Pulmonary artery endothelial cell (primary cell): ENCODE measurements around the gene RAB11FIP5. TPM values are rescaled to one million over a fixed set of nuclear protein-coding genes. Genes with fewer than 3 reads are reported as not detected.
"Not testable (repeated sequence)": the region's sequence is repeated elsewhere in the genome, so short reads cannot be mapped to it uniquely, and the experiment has no call there.

Experiments
- DNase-seq: peaks from one replicate; pipeline ENCODE4 v3.0.0-alpha.2; 2011; ENCODE audit warnings: low read depth, low spot score
- total RNA-seq: library from RNA; depleted of rRNA; stranded (reverse); fragments of >200 nt; gene quantifications from 2 replicates; pipeline ENCODE4 v1.2.3, GENCODE V29; 2014

The RAB11FIP5 gene
- total RNA-seq, 1 donor from 2014 or later = 47.2 TPM

- no peak for DNase-seq
These were observed 42.7 kb downstream of the RAB11FIP5 start for GRCh38 chr2:73069855-73070642.

GRCh38 chr2:73069041-73069854, 43.5 kb downstream of the RAB11FIP5 start:
- no peak for DNase-seq

DNA sequence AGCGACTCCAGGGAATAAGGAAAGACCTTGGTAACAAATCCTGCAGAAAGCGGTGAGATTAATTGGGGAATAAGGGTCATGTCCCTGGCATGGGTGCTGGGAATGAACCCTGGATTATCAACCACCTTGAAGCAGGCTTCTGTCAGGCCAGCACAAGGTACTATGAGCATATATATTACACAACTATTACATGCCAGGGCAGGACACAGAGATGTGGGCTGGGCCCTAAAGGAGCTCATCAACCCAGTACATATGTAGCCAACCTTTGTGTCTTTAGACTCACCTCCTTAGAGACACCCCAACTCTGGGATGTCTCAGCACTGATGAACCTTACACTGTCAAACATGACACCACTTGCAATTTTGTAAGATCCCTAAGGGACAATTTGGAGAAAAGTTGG, 44.6 kb downstream of the RAB11FIP5 start:
- no peak for DNase-seq

DNA sequence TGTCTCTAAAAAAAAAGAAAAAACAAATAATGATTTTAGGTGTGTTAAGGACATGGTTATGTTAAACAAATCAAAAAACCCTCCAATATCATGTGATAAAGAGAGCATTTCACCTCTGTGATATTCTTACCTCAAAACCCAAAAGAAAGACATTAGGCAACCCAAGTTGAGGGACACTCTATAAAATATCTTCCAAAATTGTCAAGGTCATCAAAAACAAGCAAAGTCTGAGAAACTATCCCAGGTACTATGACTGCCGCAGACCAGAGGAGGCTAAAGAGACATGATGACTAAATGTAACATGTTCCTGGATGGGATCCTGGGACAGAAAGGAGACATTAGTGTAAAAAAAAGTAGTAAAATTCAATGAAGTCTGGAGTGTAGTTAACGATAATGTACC, 45.7 kb downstream of the RAB11FIP5 start:
- DNase-seq = no peak

DNA sequence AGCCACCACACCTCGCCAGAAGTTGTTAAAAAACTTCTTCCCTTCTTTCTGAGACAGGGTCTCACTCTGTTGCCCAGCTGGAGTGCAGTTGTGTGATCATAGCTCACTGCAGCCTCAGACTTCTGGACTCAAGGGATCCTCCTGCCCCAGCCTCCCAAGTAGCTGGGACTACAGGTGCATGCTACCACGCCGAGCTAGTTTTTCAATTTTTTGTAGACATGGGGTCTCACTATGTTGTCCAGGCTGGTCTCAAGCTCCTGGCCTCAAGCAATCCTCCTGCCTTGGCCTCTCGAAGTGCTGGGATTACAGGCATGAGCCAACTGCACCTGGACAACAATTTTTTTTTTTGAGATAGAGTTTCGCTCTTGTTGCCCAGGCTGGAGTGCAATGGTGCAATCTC, 47.7 kb downstream of the RAB11FIP5 start:
- not testable (repeated sequence) for DNase-seq

GRCh38 chr2:73063909-73064875, 48.6 kb downstream of the RAB11FIP5 start:
- DNase-seq = peak; percentile 33

- DNase-seq = no peak
These were observed 49.3 kb downstream of the RAB11FIP5 start for GRCh38 chr2:73063472-73063871.

DNA sequence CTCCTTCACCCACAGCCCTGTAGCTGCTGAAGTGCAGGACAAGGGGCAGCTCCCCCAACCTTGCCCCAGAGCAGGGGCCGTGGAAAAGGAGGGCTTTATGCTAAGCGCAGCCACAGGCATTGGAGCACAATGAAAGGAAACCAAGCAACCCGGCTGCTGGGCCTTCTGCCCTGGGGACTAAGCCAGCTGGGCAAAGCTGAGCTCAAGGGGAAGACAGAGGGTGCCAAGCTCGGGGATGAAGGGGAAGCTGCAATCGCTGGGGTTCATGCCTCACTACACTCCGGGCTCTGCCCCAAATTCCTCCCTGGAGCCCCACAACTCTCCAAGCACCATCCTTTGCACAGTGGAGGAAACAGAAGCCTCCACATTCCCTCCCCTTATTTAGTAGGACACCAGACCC, 53.6 kb downstream of the RAB11FIP5 start:
- DNase-seq = no peak

- no peak for DNase-seq
These were observed 57.8 kb downstream of the RAB11FIP5 start for GRCh38 chr2:73054980-73055379.

DNA sequence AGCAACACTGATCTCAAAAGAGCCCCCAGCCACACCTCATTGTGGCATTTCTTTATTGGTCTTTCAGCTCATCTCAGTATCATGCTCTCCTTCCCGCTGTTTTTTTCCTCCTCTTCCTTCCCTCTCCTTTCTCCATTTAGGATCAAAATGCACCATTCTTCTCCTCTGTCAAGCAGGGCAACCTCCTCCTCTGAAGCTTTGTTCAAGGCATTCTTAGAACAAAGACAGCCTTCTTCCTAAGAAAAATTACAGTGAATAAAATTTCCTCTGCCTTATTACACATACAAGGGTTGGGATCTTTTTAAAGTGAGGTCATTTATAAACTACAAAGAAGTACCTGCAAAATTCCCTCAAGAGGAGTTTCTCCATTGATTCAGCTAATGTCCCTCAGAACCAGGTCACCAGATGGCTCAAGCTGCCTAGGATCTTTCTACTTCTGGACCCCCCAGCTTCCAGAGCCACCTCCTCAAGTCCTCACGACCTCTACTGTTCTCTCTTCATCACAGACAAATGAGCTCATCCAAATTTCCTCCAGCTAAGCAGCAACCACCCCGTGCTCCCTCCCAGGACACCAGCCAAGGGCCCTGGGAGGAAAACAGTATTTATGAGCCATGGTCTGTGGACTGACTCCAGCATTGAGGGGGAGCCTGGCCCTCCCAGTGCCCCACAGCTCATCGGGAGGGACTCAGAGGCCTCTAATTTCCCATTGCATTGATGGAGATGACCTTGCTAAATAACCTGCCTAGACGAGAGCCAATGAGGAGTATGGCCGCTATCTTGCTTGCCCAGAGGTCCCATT, 59.2 kb downstream of the RAB11FIP5 start:
- no peak for DNase-seq

DNA sequence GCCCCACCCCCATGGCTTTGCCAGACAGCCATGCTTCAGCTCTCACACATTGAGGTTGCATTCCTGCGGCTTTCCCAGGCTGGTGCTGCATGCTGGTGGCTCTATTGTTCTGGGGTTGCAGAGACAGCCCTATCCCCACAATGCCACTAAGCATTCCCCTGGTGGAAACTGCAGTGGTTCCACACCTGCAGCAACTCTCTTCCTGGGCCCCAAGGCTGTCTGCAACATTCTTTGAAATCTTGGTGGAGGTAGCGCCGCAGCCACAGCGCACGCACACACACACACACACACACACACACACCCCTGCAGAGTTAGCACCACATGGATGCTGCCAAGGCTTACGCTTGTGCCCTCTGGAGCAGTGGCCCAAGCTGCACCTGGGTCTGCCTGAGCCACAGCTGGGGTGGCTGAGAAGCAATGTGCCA, 62.6 kb downstream of the RAB11FIP5 start:
- DNase-seq = no peak

- DNase-seq = no peak
These were observed 68.6 kb downstream of the RAB11FIP5 start for GRCh38 chr2:73043929-73044832.

GRCh38 chr2:73043276-73043675, 69.5 kb downstream of the RAB11FIP5 start:
- DNase-seq = no peak

DNA sequence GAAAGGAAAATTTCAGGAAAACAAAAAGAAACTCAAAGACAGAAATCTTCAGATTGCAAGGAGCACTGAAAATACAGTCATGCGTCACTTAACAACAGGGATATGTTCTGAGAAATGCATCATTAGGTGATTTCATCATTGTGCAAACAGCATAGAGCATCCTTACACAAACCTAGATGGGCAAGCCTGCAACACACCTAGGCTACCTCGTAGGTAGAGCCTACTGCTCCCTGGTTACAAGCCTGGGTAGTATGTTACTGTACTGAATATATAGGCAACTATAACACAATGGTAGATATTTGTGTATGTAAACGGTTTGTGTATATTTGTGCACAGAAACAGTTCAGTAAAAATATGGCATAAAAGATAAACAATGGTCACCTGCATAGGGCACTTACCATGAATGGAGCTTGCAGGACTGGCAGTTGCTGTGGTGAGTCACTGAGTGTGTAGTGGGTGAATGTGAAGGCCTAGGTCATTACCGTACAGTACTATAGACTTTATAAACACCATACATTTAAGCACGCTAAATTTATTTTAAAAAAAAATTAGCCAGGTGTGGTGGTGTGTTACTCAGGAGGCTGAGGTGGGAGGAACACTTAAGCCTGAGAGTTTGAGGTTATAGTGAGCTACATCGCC, 74.7 kb downstream of the RAB11FIP5 start:
- no peak for DNase-seq

DNA sequence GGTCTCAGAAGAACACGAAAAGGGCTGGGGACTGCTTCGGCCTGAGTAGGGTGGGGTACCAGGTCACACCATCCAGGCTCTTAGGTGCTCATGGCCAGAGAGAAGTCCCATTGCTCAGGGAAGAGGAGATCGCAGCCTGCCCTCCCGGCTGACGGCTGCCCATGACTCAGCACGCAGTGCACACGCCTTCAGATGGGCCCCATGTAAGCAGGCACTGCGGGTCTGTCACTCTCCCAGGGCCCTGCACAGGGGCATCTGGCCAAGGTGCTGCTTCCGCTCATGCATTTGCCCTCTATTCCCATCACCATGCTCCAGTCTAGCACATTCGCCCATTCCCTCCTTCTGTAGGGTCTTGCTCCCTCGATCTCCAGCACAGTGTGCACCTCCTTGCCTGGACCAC, 76.0 kb downstream of the RAB11FIP5 start:
- DNase-seq = no peak

DNA sequence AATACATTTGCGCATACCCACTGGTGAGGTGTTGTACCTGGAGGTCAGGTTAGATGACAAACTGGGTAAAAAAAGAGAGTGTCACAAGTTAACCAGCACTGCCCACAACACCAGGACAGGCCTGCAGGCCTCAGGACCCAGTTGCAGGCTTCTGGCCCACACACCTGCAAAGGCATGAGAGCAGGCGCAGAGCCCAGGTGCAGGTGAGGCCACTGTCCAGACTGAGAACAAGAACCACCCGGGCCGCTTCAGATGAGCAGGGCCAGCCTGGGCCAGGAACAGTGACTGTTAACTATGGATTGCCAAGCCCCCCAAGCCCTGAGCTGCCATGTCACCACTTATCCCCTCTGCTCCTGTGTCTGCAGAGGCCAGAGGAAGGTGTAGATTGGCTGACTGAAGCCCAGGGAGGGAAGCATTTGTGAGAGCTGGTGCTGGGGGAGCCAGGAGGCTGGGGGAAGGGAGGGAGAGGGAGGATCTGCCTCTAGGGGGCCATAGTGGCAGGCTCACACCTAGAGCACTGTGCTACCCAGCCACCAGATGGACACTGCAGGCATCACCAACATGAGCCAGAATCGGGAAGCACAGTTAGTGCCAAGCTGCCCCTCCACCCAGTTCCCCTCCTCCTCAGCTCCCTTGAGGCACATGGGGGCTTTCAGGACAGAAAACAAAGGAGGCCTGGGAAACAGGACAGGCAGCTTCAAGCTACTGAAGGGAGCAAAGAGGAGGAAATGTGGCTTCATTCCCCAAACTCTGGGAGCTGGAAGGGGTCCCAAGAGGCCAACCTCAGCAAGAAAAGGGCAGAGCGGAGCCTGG, 76.6 kb downstream of the RAB11FIP5 start:
- no peak for DNase-seq

- no peak for DNase-seq
These were observed 77.9 kb downstream of the RAB11FIP5 start for GRCh38 chr2:73034661-73035375.
